Measurements from ENCODE around the gene TMEM39B.

GRCh38 chr1:32112806-32113375, 40.2 kb downstream of the TMEM39B start:
- TF ChIP-seq CEBPB (IDR thresholded peaks at IDR 0.05) (no peak), TAF1 (IDR thresholded peaks at IDR 0.05; ENCODE audit: low read depth) (no peak), TEAD4 (IDR thresholded peaks at IDR 0.05) (no peak), REST (IDR thresholded peaks at IDR 0.05; ENCODE audit: low read depth) (no peak), FOXM1 (IDR thresholded peaks at IDR 0.05; ENCODE audit: borderline replicate concordance, low read depth) (no peak)

Data from Ishikawa (cell line).